ENCODE data around the gene PRAC1. TPM values are rescaled to one million over a fixed set of nuclear protein-coding genes. Genes with fewer than 3 reads are reported as not detected.

The PRAC1 gene
- polyA plus RNA-seq, 1 of the 3 experiments (the other 2 are of a cell fraction), result not detected

GRCh38 chr17:48757524-48757961 is 35.2 kb upstream of the PRAC1 start:
- no peak overlapping the region for H3K27ac ChIP-seq (ENCODE audit: low read depth in 2 of 2, low read length in 1 of 2)
- WGBS (ENCODE audit: low lambda C conversion rate), result 10% methylated on average over 2 of the region's 2 CpGs
- no peak for DNase-seq
- POLR2A ChIA-PET, result no interaction called here
- H3K9ac ChIP-seq, result no peak overlapping the region
- H3K36me3 ChIP-seq (replicated peaks in 1 of 2; ENCODE audit: control insufficient read depth in 1 of 2, insufficient read depth in 2 of 2, low read length in 1 of 2), result no peaks in the 10 kb centered on the region
- H3K4me1 ChIP-seq (ENCODE audit: control insufficient read depth in 1 of 2, insufficient read depth in 2 of 2, low read depth in 1 of 2, low read length in 1 of 2), result no peaks in the 10 kb centered on the region
- TF ChIP-seq NRF1 (IDR thresholded peaks at IDR 0.05; ENCODE audit: low read depth, low read length) (no peak), JUND (IDR thresholded peaks at IDR 0.05) (no peak), USF2 (IDR thresholded peaks at IDR 0.05; ENCODE audit: borderline replicate concordance, low read depth, low read length) (no peak), REST (IDR thresholded peaks at IDR 0.05; ENCODE audit: low read depth, low read length) (no peak), TEAD4 (IDR thresholded peaks at IDR 0.05; ENCODE audit: borderline replicate concordance, insufficient read depth) (no peak), MXI1 (IDR thresholded peaks at IDR 0.05; ENCODE audit: low read depth, low read length) (no peak), RAD21 (IDR thresholded peaks at IDR 0.05; ENCODE audit: low read length) (no peak), ELF1 (IDR thresholded peaks at IDR 0.05) (no peak), FOXJ3 (CRISPR knock-in tag; IDR thresholded peaks at IDR 0.05) (no peak), PBX3 (IDR thresholded peaks at IDR 0.05) (no peak), POLR2AphosphoS5 (IDR thresholded peaks at IDR 0.05; ENCODE audit: low read depth, low read length) (no peak), ZBTB33 (IDR thresholded peaks at IDR 0.05; ENCODE audit: borderline replicate concordance, low read depth) (no peak), NFIC (IDR thresholded peaks at IDR 0.05; ENCODE audit: borderline replicate concordance) (no peak), RXRA (IDR thresholded peaks at IDR 0.05; ENCODE audit: borderline replicate concordance, low read depth) (no peak), TCF12 (IDR thresholded peaks at IDR 0.05) (no peak)
- H3K9me3 ChIP-seq, result no peaks in the 10 kb centered on the region
- H3K4me3 ChIP-seq (ENCODE audit: low read depth in 2 of 2, low read length in 1 of 2), result no peak overlapping the region
- no peak overlapping the region for H2AFZ ChIP-seq (ENCODE audit: low read depth)
- no peaks in the 10 kb centered on the region for H3K79me2 ChIP-seq (ENCODE audit: insufficient read depth)
- H3K27me3 ChIP-seq (ENCODE audit: insufficient read depth), result peaks cover 98% of the 10 kb centered on the region
- CTCF ChIA-PET, result interaction anchor here (1.3 to 2.1 kb wide), 5 partner anchors 32 to 127 kb away, joined by 4 to 10 read pairs (median 6); no protein-coding TSS in a partner anchor
- no peak overlapping the region for H3K4me2 ChIP-seq
- no peaks in the 10 kb centered on the region for H3K9me2 ChIP-seq
- no peaks in the 10 kb centered on the region for H4K20me1 ChIP-seq (ENCODE audit: insufficient read depth)
- no peaks in the 10 kb centered on the region for H3F3A ChIP-seq (replicated peaks; ENCODE audit: insufficient read depth)

All from SK-N-SH (cell line).